ENCODE results near the gene HPCAL4. TPM values are rescaled to one million over a fixed set of nuclear protein-coding genes. Genes with fewer than 3 reads are reported as not detected.

Gene HPCAL4
- total and polyA plus RNA-seq, 2 donors (not counting 1 experiment from before 2014, with no cell fraction given): not detected

GRCh38 chr1:39683591-39684312 is 7.5 kb downstream of the HPCAL4 start:
- Histone ChIP-seq H4K20me1 (ENCODE audit: control insufficient read depth, extremely low read depth, insufficient read depth, low read length) (no peaks in the 10 kb centered on the region), H3K27ac (ENCODE audit: insufficient read depth, low read length) (no peak overlapping the region), H3K4me2 (ENCODE audit: extremely low read depth, insufficient read depth, low read length) (no peak overlapping the region), H3K4me3 (replicated peaks in 1 of 4; ENCODE audit: control extremely low read depth in 1 of 4, insufficient read depth in 1 of 4, low read depth in 3 of 4, low read length in 4 of 4) (no peak overlapping the region), H3K27me3 (ENCODE audit: control insufficient read depth, insufficient read depth, low read length) (peaks cover 41% of the 10 kb centered on the region), H3K9me3 (ENCODE audit: control insufficient read depth, insufficient read depth, low read depth, low read length) (no peaks in the 10 kb centered on the region), H3K4me1 (ENCODE audit: control insufficient read depth, extremely low read depth, insufficient read depth, low read length) (no peaks in the 10 kb centered on the region), H2AFZ (ENCODE audit: low read length) (no peak overlapping the region), H3K79me2 (ENCODE audit: control insufficient read depth, insufficient read depth, low read length) (no peaks in the 10 kb centered on the region), H3K36me3 (ENCODE audit: control insufficient read depth, insufficient read depth, low read length) (no peaks in the 10 kb centered on the region), H3K9ac (ENCODE audit: insufficient read depth, low read length) (no peak overlapping the region)
- DNase-seq (ENCODE audit: low read depth in 2 of 2): peak in 1 of 2 donors; percentile 10
- TF ChIP-seq EZH2 (IDR thresholded peaks at IDR 0.05; ENCODE audit: low read length, missing control alignments): peak; percentile 70
- TF ChIP-seq CTCF (conservative IDR thresholded peaks at IDR 0.05 in 1 of 2, IDR thresholded peaks at IDR 0.05 in 1 of 2; ENCODE audit: low read depth in 1 of 2, low read length in 2 of 2): no peak

GRCh38 chr1:39681999-39682398 is 9.2 kb downstream of the HPCAL4 start:
- H3K9me3 ChIP-seq (ENCODE audit: control insufficient read depth, insufficient read depth, low read depth, low read length): no peaks in the 10 kb centered on the region
- H3K79me2 ChIP-seq (ENCODE audit: control insufficient read depth, insufficient read depth, low read length): no peaks in the 10 kb centered on the region
- no peaks in the 10 kb centered on the region for H4K20me1 ChIP-seq (ENCODE audit: control insufficient read depth, extremely low read depth, insufficient read depth, low read length)
- no peak overlapping the region for H3K4me3 ChIP-seq (replicated peaks in 1 of 4; ENCODE audit: control extremely low read depth in 1 of 4, insufficient read depth in 1 of 4, low read depth in 3 of 4, low read length in 4 of 4)
- no peak for DNase-seq (ENCODE audit: low read depth in 2 of 2)
- TF ChIP-seq EZH2 (IDR thresholded peaks at IDR 0.05; ENCODE audit: low read length, missing control alignments): no peak
- no peak for TF ChIP-seq CTCF (conservative IDR thresholded peaks at IDR 0.05 in 1 of 2, IDR thresholded peaks at IDR 0.05 in 1 of 2; ENCODE audit: low read depth in 1 of 2, low read length in 2 of 2)
- no peak overlapping the region for H2AFZ ChIP-seq (ENCODE audit: low read length)
- H3K27me3 ChIP-seq (ENCODE audit: control insufficient read depth, insufficient read depth, low read length): peaks cover 33% of the 10 kb centered on the region
- no peak overlapping the region for H3K27ac ChIP-seq (ENCODE audit: insufficient read depth, low read length)
- H3K4me2 ChIP-seq (ENCODE audit: extremely low read depth, insufficient read depth, low read length): no peak overlapping the region
- H3K4me1 ChIP-seq (ENCODE audit: control insufficient read depth, extremely low read depth, insufficient read depth, low read length): no peaks in the 10 kb centered on the region
- H3K36me3 ChIP-seq (ENCODE audit: control insufficient read depth, insufficient read depth, low read length): no peaks in the 10 kb centered on the region
- H3K9ac ChIP-seq (ENCODE audit: insufficient read depth, low read length): no peak overlapping the region

GRCh38 chr1:39681294-39681693 is 9.9 kb downstream of the HPCAL4 start:
- no peak overlapping the region for H3K27ac ChIP-seq (ENCODE audit: insufficient read depth, low read length)
- H3K9me3 ChIP-seq (ENCODE audit: control insufficient read depth, insufficient read depth, low read depth, low read length): no peaks in the 10 kb centered on the region
- H3K4me1 ChIP-seq (ENCODE audit: control insufficient read depth, extremely low read depth, insufficient read depth, low read length): no peaks in the 10 kb centered on the region
- no peak overlapping the region for H3K4me2 ChIP-seq (ENCODE audit: extremely low read depth, insufficient read depth, low read length)
- H3K36me3 ChIP-seq (ENCODE audit: control insufficient read depth, insufficient read depth, low read length): no peaks in the 10 kb centered on the region
- H4K20me1 ChIP-seq (ENCODE audit: control insufficient read depth, extremely low read depth, insufficient read depth, low read length): no peaks in the 10 kb centered on the region
- H2AFZ ChIP-seq (ENCODE audit: low read length): no peak overlapping the region
- H3K79me2 ChIP-seq (ENCODE audit: control insufficient read depth, insufficient read depth, low read length): no peaks in the 10 kb centered on the region
- no peak for TF ChIP-seq CTCF (conservative IDR thresholded peaks at IDR 0.05 in 1 of 2, IDR thresholded peaks at IDR 0.05 in 1 of 2; ENCODE audit: low read depth in 1 of 2, low read length in 2 of 2)
- no peak for TF ChIP-seq EZH2 (IDR thresholded peaks at IDR 0.05; ENCODE audit: low read length, missing control alignments)
- no peak overlapping the region for H3K9ac ChIP-seq (ENCODE audit: insufficient read depth, low read length)
- peaks cover 31% of the 10 kb centered on the region for H3K27me3 ChIP-seq (ENCODE audit: control insufficient read depth, insufficient read depth, low read length)
- no peak overlapping the region for H3K4me3 ChIP-seq (replicated peaks in 1 of 4; ENCODE audit: control extremely low read depth in 1 of 4, insufficient read depth in 1 of 4, low read depth in 3 of 4, low read length in 4 of 4)
- DNase-seq (ENCODE audit: low read depth in 2 of 2): no peak
